NB4 (cell line): ENCODE data around the gene MAP3K7.

Experiments
- MAX ChIP-seq: IDR thresholded peaks from 2 replicates; pipeline ENCODE4 v1.6.1; 2011; ENCODE audit warnings: low read depth, low read length
- MYC ChIP-seq: IDR thresholded peaks from 2 replicates; pipeline ENCODE4 v1.6.1; 2011; ENCODE audit warnings: low read depth, low read length
- POLR2A ChIP-seq: IDR thresholded peaks from 2 replicates; pipeline ENCODE4 v1.6.1; 2011; ENCODE audit warnings: mild to moderate bottlenecking; ENCODE audit not compliant: insufficient read length; ENCODE audit errors: extremely low read depth
- TF ChIP-seq, protein P1 (sequence below): IDR thresholded peaks from one replicate; pipeline ENCODE4 v1.5.1; 2012; ENCODE audit warnings: low read depth, low read length

DNA sequence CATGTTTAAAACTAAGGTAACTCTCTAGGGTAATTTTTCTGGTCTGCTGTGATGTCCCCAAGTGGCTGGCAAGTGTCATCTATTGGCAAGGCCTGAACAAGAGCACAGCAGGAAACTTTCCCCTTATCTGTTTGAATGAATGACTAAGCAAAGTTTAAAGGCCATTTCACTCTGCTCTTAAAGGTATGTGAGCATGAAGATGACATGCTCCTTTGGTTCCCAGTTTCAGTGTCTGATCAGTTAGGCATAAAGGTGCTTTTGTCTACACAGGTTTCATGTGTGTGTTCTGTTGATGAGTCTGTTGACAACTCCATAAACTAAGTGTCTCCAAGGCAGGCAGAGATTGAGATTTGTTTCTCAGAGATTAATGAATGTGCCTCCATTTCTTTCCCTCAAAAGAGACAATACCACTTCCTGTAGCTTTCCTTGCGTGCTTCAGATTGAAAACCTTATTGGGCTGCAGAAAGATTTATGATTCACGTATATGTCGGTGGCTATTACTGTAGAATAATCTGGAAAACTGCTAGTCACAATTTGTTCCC lies 83.9 kb downstream of the MAP3K7 start:
- TF ChIP-seq, protein P1, sequence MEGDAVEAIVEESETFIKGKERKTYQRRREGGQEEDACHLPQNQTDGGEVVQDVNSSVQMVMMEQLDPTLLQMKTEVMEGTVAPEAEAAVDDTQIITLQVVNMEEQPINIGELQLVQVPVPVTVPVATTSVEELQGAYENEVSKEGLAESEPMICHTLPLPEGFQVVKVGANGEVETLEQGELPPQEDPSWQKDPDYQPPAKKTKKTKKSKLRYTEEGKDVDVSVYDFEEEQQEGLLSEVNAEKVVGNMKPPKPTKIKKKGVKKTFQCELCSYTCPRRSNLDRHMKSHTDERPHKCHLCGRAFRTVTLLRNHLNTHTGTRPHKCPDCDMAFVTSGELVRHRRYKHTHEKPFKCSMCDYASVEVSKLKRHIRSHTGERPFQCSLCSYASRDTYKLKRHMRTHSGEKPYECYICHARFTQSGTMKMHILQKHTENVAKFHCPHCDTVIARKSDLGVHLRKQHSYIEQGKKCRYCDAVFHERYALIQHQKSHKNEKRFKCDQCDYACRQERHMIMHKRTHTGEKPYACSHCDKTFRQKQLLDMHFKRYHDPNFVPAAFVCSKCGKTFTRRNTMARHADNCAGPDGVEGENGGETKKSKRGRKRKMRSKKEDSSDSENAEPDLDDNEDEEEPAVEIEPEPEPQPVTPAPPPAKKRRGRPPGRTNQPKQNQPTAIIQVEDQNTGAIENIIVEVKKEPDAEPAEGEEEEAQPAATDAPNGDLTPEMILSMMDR = no peak
- TF ChIP-seq POLR2A (no peak), MAX (no peak), MYC (no peak)
